Measurements from ENCODE around the gene UQCRHL. TPM values are rescaled to one million over a fixed set of nuclear protein-coding genes. Genes with fewer than 3 reads are reported as not detected.

The UQCRHL gene
- polyA plus RNA-seq, 1 experiment: 2.7 TPM

- no peak for TF ChIP-seq CTCF (IDR thresholded peaks at IDR 0.05; ENCODE audit: low read depth, low read length)
- ChIA-PET CTCF (interaction anchor here (2.3 kb wide), 1 partner anchor 35 kb away, joined by 10 read pairs; no protein-coding TSS in a partner anchor), POLR2A (interaction anchor here (0.8 to 4.9 kb wide), 2 partner anchors 18 to 99 kb away, joined by 4 to 59 read pairs; no protein-coding TSS in a partner anchor)
- no peaks in the 10 kb centered on the region for H3K9me3 ChIP-seq (ENCODE audit: control insufficient read depth, insufficient read depth, low read length)
- peak overlapping the region; percentile 87 for H3K4me3 ChIP-seq (ENCODE audit: low read depth, low read length)
- no peak overlapping the region for H3K27ac ChIP-seq (ENCODE audit: low read depth, low read length)
- H3K27me3 ChIP-seq (ENCODE audit: control insufficient read depth, insufficient read depth, low read length): no peaks in the 10 kb centered on the region
- DNase-seq (ENCODE audit: low read depth, low spot score): no peak
Observed at GRCh38 chr1:15850471-15851001, 43.1 kb upstream of the UQCRHL start.

GRCh38 chr1:15849775-15850324, 42.4 kb upstream of the UQCRHL start:
- no peaks in the 10 kb centered on the region for H3K9me3 ChIP-seq (ENCODE audit: control insufficient read depth, insufficient read depth, low read length)
- ChIA-PET POLR2A (interaction anchor here (0.8 to 4.9 kb wide), 4 partner anchors 17 to 125 kb away, joined by 3 to 59 read pairs (median 4); no protein-coding TSS in a partner anchor), CTCF (interaction anchor here (2.3 kb wide), 1 partner anchor 34 kb away, joined by 10 read pairs; no protein-coding TSS in a partner anchor)
- no peaks in the 10 kb centered on the region for H3K27me3 ChIP-seq (ENCODE audit: control insufficient read depth, insufficient read depth, low read length)
- TF ChIP-seq CTCF (IDR thresholded peaks at IDR 0.05; ENCODE audit: low read depth, low read length): no peak
- DNase-seq (ENCODE audit: low read depth, low spot score): no peak
- H3K4me3 ChIP-seq (ENCODE audit: low read depth, low read length): peak overlapping the region; percentile 87
- H3K27ac ChIP-seq (ENCODE audit: low read depth, low read length): peak overlapping the region; percentile 88

GRCh38 chr1:15848929-15849774, 41.7 kb upstream of the UQCRHL start:
- H3K9me3 ChIP-seq (ENCODE audit: control insufficient read depth, insufficient read depth, low read length): no peaks in the 10 kb centered on the region
- ChIA-PET CTCF (interaction anchor here (0.6 to 2.3 kb wide), 5 partner anchors 15 to 159 kb away, joined by 3 to 10 read pairs (median 4); no protein-coding TSS in a partner anchor), POLR2A (interaction anchor here (0.6 to 4.9 kb wide), 4 partner anchors 10 to 126 kb away, joined by 3 to 59 read pairs (median 5); no protein-coding TSS in a partner anchor)
- H3K4me3 ChIP-seq (ENCODE audit: low read depth, low read length): peak overlapping the region; percentile 87
- no peak for TF ChIP-seq CTCF (IDR thresholded peaks at IDR 0.05; ENCODE audit: low read depth, low read length)
- peak overlapping the region; percentile 88 for H3K27ac ChIP-seq (ENCODE audit: low read depth, low read length)
- no peak for DNase-seq (ENCODE audit: low read depth, low spot score)
- H3K27me3 ChIP-seq (ENCODE audit: control insufficient read depth, insufficient read depth, low read length): no peaks in the 10 kb centered on the region

- TF ChIP-seq CTCF (IDR thresholded peaks at IDR 0.05; ENCODE audit: low read depth, low read length): no peak
- Histone ChIP-seq H3K27me3 (ENCODE audit: control insufficient read depth, insufficient read depth, low read length) (no peaks in the 10 kb centered on the region), H3K4me3 (ENCODE audit: low read depth, low read length) (peak overlapping the region; percentile 87), H3K27ac (ENCODE audit: low read depth, low read length) (peak overlapping the region; percentile 75), H3K9me3 (ENCODE audit: control insufficient read depth, insufficient read depth, low read length) (no peaks in the 10 kb centered on the region)
- CTCF ChIA-PET: interaction anchor here (0.6 to 2.3 kb wide), 5 partner anchors 14 to 160 kb away, joined by 3 to 10 read pairs (median 4); no protein-coding TSS in a partner anchor
- no peak for DNase-seq (ENCODE audit: low read depth, low spot score)
- POLR2A ChIA-PET: interaction anchor here (0.6 to 4.9 kb wide), 7 partner anchors 11 to 127 kb away, joined by 3 to 59 read pairs (median 6); no protein-coding TSS in a partner anchor
Observed at GRCh38 chr1:15848143-15848928, 40.9 kb upstream of the UQCRHL start.
